HG03571 (cell line): ENCODE results near the gene HSPB6.

Experiments
- ATAC-seq: cut with Tn5 transposase; IDR thresholded peaks from one replicate; pipeline ENCODE4 v1.9.1; 2021; ENCODE audit not compliant: unreplicated experiment

Gene HSPB6

GRCh38 chr19:35717665-35718344 is 39.0 kb downstream of the HSPB6 start, which contains the start of gene KMT2B:
Gene KMT2B (plus strand): TSS chr19:35718003. CDS start chr19:35718019, 16 bp downstream.
- peak; percentile 47 for ATAC-seq

GRCh38 chr19:35716801-35717664 is 39.8 kb downstream of the HSPB6 start:
- ATAC-seq, result peak; percentile 57

- no peak for ATAC-seq
Measured at GRCh38 chr19:35715981-35716800, 40.6 kb downstream of the HSPB6 start.

GRCh38 chr19:35715355-35715809 is 41.4 kb downstream of the HSPB6 start:
- no peak for ATAC-seq

GRCh38 chr19:35714601-35715354 is 42.1 kb downstream of the HSPB6 start:
- no peak for ATAC-seq

GRCh38 chr19:35713904-35714495 is 42.8 kb downstream of the HSPB6 start:
- ATAC-seq, result no peak

GRCh38 chr19:35713506-35713850 is 43.4 kb downstream of the HSPB6 start:
- ATAC-seq, result no peak

- no peak for ATAC-seq
Measured at GRCh38 chr19:35712567-35713505, 44.0 kb downstream of the HSPB6 start.

GRCh38 chr19:35710784-35711723 is 45.8 kb downstream of the HSPB6 start:
- ATAC-seq, result no peak

GRCh38 chr19:35708391-35708790 is 48.4 kb downstream of the HSPB6 start:
- no peak for ATAC-seq
